ENCODE data around the gene KHNYN.

KHNYN gene

DNA sequence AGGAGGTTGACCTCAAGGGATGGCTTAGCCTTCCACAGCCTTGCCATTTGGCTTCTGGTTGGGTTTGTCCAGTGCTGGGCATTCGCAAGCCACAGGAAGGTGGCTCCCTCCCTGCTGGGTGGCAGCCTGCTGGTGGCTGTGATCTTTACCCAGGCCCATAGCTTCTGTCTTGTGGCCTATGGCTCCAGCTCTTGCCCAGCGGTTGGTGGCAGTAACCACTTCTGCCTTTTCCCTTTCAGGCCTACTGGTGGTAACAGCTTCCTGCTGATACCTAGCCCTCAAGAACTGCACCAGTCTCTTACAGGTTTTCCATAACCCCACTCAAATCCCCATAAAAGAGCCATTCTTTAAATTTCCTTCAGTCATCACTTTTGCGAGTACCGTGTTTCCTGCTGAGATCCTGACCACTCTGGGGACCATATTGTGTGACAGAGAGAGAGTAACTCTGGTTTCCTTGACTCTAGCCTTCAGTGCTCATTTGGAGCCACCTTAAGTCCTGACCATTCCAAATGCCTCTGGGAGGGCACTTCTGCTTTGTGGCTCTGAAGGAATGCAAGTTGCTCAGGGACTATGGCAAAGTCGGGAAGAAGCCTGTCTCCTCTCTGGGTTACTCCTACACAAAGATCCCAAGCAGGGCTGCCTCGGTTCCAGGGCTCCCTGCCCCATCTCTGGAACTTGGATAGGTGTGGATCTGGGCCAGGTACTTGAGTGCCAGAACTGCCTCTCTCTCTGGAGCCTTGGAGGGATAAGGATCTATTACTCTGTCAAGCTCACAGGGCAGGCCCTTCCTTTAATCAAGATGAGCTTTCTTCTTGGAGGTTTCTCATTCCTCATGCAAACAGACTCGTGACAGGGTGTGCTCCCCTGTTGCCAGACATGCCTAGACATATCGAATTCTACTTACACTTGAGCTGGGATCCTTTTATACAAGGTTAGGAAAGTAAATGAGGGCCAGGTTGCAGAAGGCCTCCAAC lies 33.9 kb upstream of the KHNYN start:
- Histone ChIP-seq H2BK15ac (ENCODE audit: low read length) (peak overlapping the region; percentile 25), H3K36me3 (replicated peaks in 1 of 2; ENCODE audit: control insufficient read depth in 2 of 2, insufficient read depth in 2 of 2, low read length in 2 of 2) (no peaks in the 10 kb centered on the region), H2BK120ac (ENCODE audit: low read depth, low read length) (no peak overlapping the region), H2BK12ac (ENCODE audit: low read length) (peak overlapping the region; percentile 80), H4K8ac (ENCODE audit: low read depth, low read length) (no peak overlapping the region), H3K27me3 (ENCODE audit: control insufficient read depth in 3 of 3, insufficient read depth in 3 of 3, low read depth in 1 of 3, low read length in 3 of 3) (peaks cover 0 to 65% (median 0%) of the 10 kb centered on the region in 3 experiments), H3K18ac (ENCODE audit: low read length) (peak overlapping the region; percentile 52), H3K4me2 (ENCODE audit: insufficient read depth, low read length, poor library complexity, severe bottlenecking) (no peak overlapping the region), H3K79me1 (ENCODE audit: low read depth, low read length) (peaks cover 3% of the 10 kb centered on the region), H3K23ac (ENCODE audit: low read depth, low read length, poor library complexity) (no peak overlapping the region), H4K91ac (ENCODE audit: low read depth, low read length, poor library complexity) (no peak overlapping the region), H3K4me3 (ENCODE audit: low read length in 2 of 2) (no peak overlapping the region), H2AFZ (ENCODE audit: low read length) (peak overlapping the region; percentile 8), H3K4ac (ENCODE audit: low read length) (no peak overlapping the region), H3K4me1 (ENCODE audit: control insufficient read depth in 2 of 2, insufficient read depth in 1 of 2, low read depth in 1 of 2, low read length in 2 of 2) (peaks cover 11 to 15% of the 10 kb centered on the region in 2 donors), H3K14ac (ENCODE audit: low read length) (no peak overlapping the region), H2BK5ac (ENCODE audit: low read length) (no peak overlapping the region), H3K27ac (replicated peaks; ENCODE audit: low read length) (no peak overlapping the region), H2AK5ac (ENCODE audit: low read depth, low read length) (peak overlapping the region; percentile 80), H3K9me3 (replicated peaks in 1 of 2; ENCODE audit: control insufficient read depth in 2 of 2, insufficient read depth in 1 of 2, low read depth in 1 of 2, low read length in 2 of 2) (peaks cover 0 to 3% of the 10 kb centered on the region in 2 donors), H3K9ac (ENCODE audit: low read depth, low read length, poor library complexity) (no peak overlapping the region)
- no peak for DNase-seq (ENCODE audit: low spot score)
- WGBS, 2 donors (ENCODE audit: extremely low coverage in 2 of 2, insufficient read length in 2 of 2, insufficient replicate concordance in 1 of 2) = no CpG with 5 or more reads among the region's 8 CpGs

DNA sequence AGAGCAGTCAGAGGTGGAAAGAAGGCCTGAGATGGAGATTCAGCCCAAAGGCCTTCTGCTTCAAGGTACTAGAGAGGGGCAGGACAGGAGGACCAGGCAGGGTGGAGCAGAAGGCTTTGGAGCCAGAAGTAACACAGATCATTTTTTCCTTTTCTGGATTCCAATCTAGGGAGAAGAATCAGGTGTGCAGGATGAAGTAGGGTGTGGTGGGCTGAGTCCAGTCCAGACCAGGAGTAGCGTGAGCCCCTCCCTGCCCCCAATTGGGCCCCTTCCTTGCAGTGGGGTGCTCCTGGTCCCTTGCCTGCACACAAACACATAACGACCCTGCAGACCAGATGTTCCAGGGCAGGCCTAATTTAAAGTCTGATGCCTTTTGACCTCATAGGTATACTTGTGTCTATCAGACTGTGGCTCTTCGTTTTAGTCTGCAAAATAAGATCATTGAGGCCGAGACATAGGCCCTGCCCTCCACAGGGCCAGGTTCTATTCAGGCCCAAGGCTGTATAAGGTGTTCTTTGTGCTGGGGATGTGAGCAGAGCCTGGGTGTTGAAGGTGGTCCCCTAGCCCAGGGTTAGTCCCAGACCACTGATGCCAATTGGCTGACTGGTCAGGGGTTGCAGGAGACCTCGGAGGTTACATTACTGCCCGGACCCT lies 32.0 kb upstream of the KHNYN start:
- no peak overlapping the region for H3K4me3 ChIP-seq (ENCODE audit: low read length in 2 of 2)
- H3K36me3 ChIP-seq (replicated peaks in 1 of 2; ENCODE audit: control insufficient read depth in 2 of 2, insufficient read depth in 2 of 2, low read length in 2 of 2) = no peaks in the 10 kb centered on the region
- H2BK12ac ChIP-seq (ENCODE audit: low read length) = peak overlapping the region; percentile 23
- H2AFZ ChIP-seq (ENCODE audit: low read length) = peak overlapping the region; percentile 92
- no peak overlapping the region for H2BK120ac ChIP-seq (ENCODE audit: low read depth, low read length)
- H4K8ac ChIP-seq (ENCODE audit: low read depth, low read length) = no peak overlapping the region
- peaks cover 3% of the 10 kb centered on the region for H3K79me1 ChIP-seq (ENCODE audit: low read depth, low read length)
- H2AK5ac ChIP-seq (ENCODE audit: low read depth, low read length) = peak overlapping the region; percentile 80
- peaks cover 11 to 21% of the 10 kb centered on the region in 2 donors for H3K4me1 ChIP-seq (ENCODE audit: control insufficient read depth in 2 of 2, insufficient read depth in 1 of 2, low read depth in 1 of 2, low read length in 2 of 2)
- H3K4ac ChIP-seq (ENCODE audit: low read length) = no peak overlapping the region
- no peak overlapping the region for H2BK15ac ChIP-seq (ENCODE audit: low read length)
- DNase-seq (ENCODE audit: low spot score) = no peak
- H3K23ac ChIP-seq (ENCODE audit: low read depth, low read length, poor library complexity) = no peak overlapping the region
- no peak overlapping the region for H3K14ac ChIP-seq (ENCODE audit: low read length)
- peak overlapping the region; percentile 68 for H3K18ac ChIP-seq (ENCODE audit: low read length)
- H3K27me3 ChIP-seq (ENCODE audit: control insufficient read depth in 3 of 3, insufficient read depth in 3 of 3, low read depth in 1 of 3, low read length in 3 of 3) = peaks cover 0 to 78% (median 0%) of the 10 kb centered on the region in 3 experiments
- no peak overlapping the region for H2BK5ac ChIP-seq (ENCODE audit: low read length)
- no peak overlapping the region for H4K91ac ChIP-seq (ENCODE audit: low read depth, low read length, poor library complexity)
- WGBS, 2 donors (ENCODE audit: extremely low coverage in 2 of 2, insufficient read length in 2 of 2, insufficient replicate concordance in 1 of 2) = no CpG with 5 or more reads among the region's 6 CpGs
- no peak overlapping the region for H3K9ac ChIP-seq (ENCODE audit: low read depth, low read length, poor library complexity)
- peak overlapping the region; percentile 1 for H3K27ac ChIP-seq (replicated peaks; ENCODE audit: low read length)
- H3K9me3 ChIP-seq (replicated peaks in 1 of 2; ENCODE audit: control insufficient read depth in 2 of 2, insufficient read depth in 1 of 2, low read depth in 1 of 2, low read length in 2 of 2) = peaks cover 0 to 3% of the 10 kb centered on the region in 2 donors
- no peak overlapping the region for H3K4me2 ChIP-seq (ENCODE audit: insufficient read depth, low read length, poor library complexity, severe bottlenecking)

DNA sequence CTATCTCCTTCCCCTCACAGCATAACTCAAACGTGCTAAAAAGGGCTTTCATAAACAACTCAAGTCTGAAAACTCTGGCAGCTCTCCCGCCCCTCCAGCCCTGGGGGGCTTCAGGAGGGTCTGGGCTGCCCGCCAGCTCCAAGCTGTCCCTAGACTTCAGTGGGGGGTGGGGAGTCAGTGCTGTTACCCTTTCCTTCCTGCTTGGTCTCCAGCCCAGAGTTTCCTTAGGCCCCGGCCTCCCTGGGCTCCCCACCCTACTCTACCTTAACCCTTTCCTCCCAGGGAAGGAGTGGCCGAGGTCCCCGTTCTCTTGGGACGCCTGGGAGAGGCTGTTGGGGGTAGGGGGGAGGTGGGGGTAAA lies 31.5 kb upstream of the KHNYN start:
- Histone ChIP-seq H3K79me1 (ENCODE audit: low read depth, low read length) (peaks cover 3% of the 10 kb centered on the region), H3K14ac (ENCODE audit: low read length) (no peak overlapping the region), H4K8ac (ENCODE audit: low read depth, low read length) (peak overlapping the region; percentile 33), H3K9me3 (replicated peaks in 1 of 2; ENCODE audit: control insufficient read depth in 2 of 2, insufficient read depth in 1 of 2, low read depth in 1 of 2, low read length in 2 of 2) (peaks cover 0 to 3% of the 10 kb centered on the region in 2 donors), H2BK15ac (ENCODE audit: low read length) (no peak overlapping the region), H3K36me3 (replicated peaks in 1 of 2; ENCODE audit: control insufficient read depth in 2 of 2, insufficient read depth in 2 of 2, low read length in 2 of 2) (no peaks in the 10 kb centered on the region), H3K4me2 (ENCODE audit: insufficient read depth, low read length, poor library complexity, severe bottlenecking) (no peak overlapping the region), H3K4me1 (ENCODE audit: control insufficient read depth in 2 of 2, insufficient read depth in 1 of 2, low read depth in 1 of 2, low read length in 2 of 2) (peaks cover 11 to 22% of the 10 kb centered on the region in 2 donors), H3K4ac (ENCODE audit: low read length) (no peak overlapping the region), H2AK5ac (ENCODE audit: low read depth, low read length) (no peak overlapping the region), H4K91ac (ENCODE audit: low read depth, low read length, poor library complexity) (no peak overlapping the region), H3K18ac (ENCODE audit: low read length) (peak overlapping the region; percentile 53), H3K4me3 (ENCODE audit: low read length in 2 of 2) (peak overlapping the region in 1 of 2 donors; percentile 47), H3K27me3 (ENCODE audit: control insufficient read depth in 3 of 3, insufficient read depth in 3 of 3, low read depth in 1 of 3, low read length in 3 of 3) (peaks cover 0 to 80% (median 0%) of the 10 kb centered on the region in 3 experiments), H3K27ac (replicated peaks; ENCODE audit: low read length) (peak overlapping the region; percentile 1), H3K23ac (ENCODE audit: low read depth, low read length, poor library complexity) (no peak overlapping the region), H2BK12ac (ENCODE audit: low read length) (no peak overlapping the region), H2BK5ac (ENCODE audit: low read length) (peak overlapping the region; percentile 56), H2BK120ac (ENCODE audit: low read depth, low read length) (no peak overlapping the region), H3K9ac (ENCODE audit: low read depth, low read length, poor library complexity) (no peak overlapping the region), H2AFZ (ENCODE audit: low read length) (peak overlapping the region; percentile 92)
- WGBS, 2 donors (ENCODE audit: extremely low coverage in 2 of 2, insufficient read length in 2 of 2, insufficient replicate concordance in 1 of 2) = no CpG with 5 or more reads among the region's 7 CpGs
- peak; percentile 42 for DNase-seq (ENCODE audit: low spot score)
